Panc1 (cell line): ENCODE results near the gene CSF2RB. TPM values are rescaled to one million over a fixed set of nuclear protein-coding genes. Genes with fewer than 3 reads are reported as not detected.

Experiments
- ATAC-seq: fragments of 200-7000 bp; cut with Tn5 transposase; 2 replicates; pipeline ENCODE4 v1.9.1; 2020; ENCODE audit warnings: mild to moderate bottlenecking, moderate library complexity
- BruUV-seq: library from RNA; stranded (reverse); fragments of 400-500 nt; replicated peaks from 2 replicates; lab custom pipeline; 2021; lab: Mats Ljungman, UMichigan
- CTCF ChIA-PET: fragments of 300-600 bp; sonication (Branson Sonifier 250); formaldehyde crosslinking; loops from one replicate; lab custom pipeline; 2022; ENCODE audit warnings: antibody characterized with exemption; lab: Charles Lee
- POLR2A ChIA-PET: fragments of 300-600 bp; sonication (Branson Sonifier 250); formaldehyde crosslinking; loops from one replicate; lab custom pipeline; 2022; ENCODE audit warnings: antibody characterized with exemption; lab: Charles Lee
- DNase-seq: peaks from one replicate; pipeline ENCODE4 v3.0.0-alpha.2; 2010; ENCODE audit warnings: low read depth, low spot score
- H3K27ac ChIP-seq: 2 replicates; pipeline ENCODE4 v1.5.1; 2011; ENCODE audit warnings: mild to moderate bottlenecking, low read length, inconsistent platforms
- H3K27me3 ChIP-seq: fragments of 200-500 bp; sonication (Bioruptor generic); 2 replicates; pipeline ENCODE4 v1.6.0; 2014; ENCODE audit warnings: low read length, inconsistent platforms; ENCODE audit not compliant: control insufficient read depth, insufficient read depth
- H3K36me3 ChIP-seq: fragments of 200-500 bp; sonication (Bioruptor generic); 2 replicates; pipeline ENCODE4 v1.5.1; 2014; ENCODE audit warnings: inconsistent platforms, mild to moderate bottlenecking, low read length, moderate library complexity; ENCODE audit not compliant: control insufficient read depth, insufficient read depth
- H3K4me1 ChIP-seq: 2 replicates; pipeline ENCODE4 v1.5.1; 2011; ENCODE audit warnings: inconsistent platforms, mild to moderate bottlenecking, low read length, moderate library complexity; ENCODE audit not compliant: control insufficient read depth, insufficient read depth
- H3K4me3 ChIP-seq, 2 experiments: 2 replicates each; pipeline ENCODE4 v1.5.1; 2011 to 2012; ENCODE audit warnings: low read depth in 2 of 2, low read length in 2 of 2, mild to moderate bottlenecking in 2 of 2, inconsistent platforms in 1 of 2, moderate library complexity in 1 of 2
- H3K9me3 ChIP-seq: fragments of 200-500 bp; sonication (Bioruptor generic); 2 replicates; pipeline ENCODE4 v1.5.1; 2014; ENCODE audit warnings: low read depth, mild to moderate bottlenecking, inconsistent platforms, low read length, moderate library complexity; ENCODE audit not compliant: control insufficient read depth, insufficient read depth
- POLR2AphosphoS5 ChIP-seq: IDR thresholded peaks from 2 replicates; pipeline ENCODE4 v1.6.1; 2012; ENCODE audit warnings: mild to moderate bottlenecking, low read depth, low read length, moderate library complexity
- SIN3A ChIP-seq: IDR thresholded peaks from 2 replicates; pipeline ENCODE4 v1.6.1; 2012; ENCODE audit warnings: low read depth, mild to moderate bottlenecking, low read length, moderate library complexity, borderline replicate concordance; ENCODE audit not compliant: insufficient read depth
- TCF7L2 ChIP-seq: IDR thresholded peaks from 2 replicates; pipeline ENCODE4 v1.6.1; 2011; ENCODE audit warnings: mild to moderate bottlenecking, low read depth, low read length, inconsistent platforms
- in situ Hi-C: cut with HindIII; loops from 2 replicates; pipeline ENCODE4 v1.10.0; 2016; ENCODE audit warnings: low sequenced_read_pairs, low pct_unique_long_range_greater_than_20kb
- intact Hi-C: fragments of 100-400 bp; cut with micrococcal nuclease; formaldehyde crosslinking; loops from one replicate; pipeline ENCODE4 v1.10.0; 2022; ENCODE audit not compliant: unreplicated experiment
- total RNA-seq: library from RNA; stranded (reverse); gene quantifications from one replicate; pipeline ENCODE4 v1.2.1, GENCODE V29; 2021; ENCODE audit not compliant: unreplicated experiment
- TF ChIP-seq, protein P1 (sequence below), 2 experiments: IDR thresholded peaks; 2 replicates each; pipeline ENCODE4 v1.6.1; 2011 to 2012; ENCODE audit warnings: low read depth in 2 of 2, control low read depth in 1 of 2, low read length in 1 of 2, mild to moderate bottlenecking in 1 of 2, moderate library complexity in 1 of 2; ENCODE audit not compliant: insufficient read depth in 1 of 2
- TF ChIP-seq, protein P2 (sequence below): fragments of 450-650 bp; IDR thresholded peaks from 2 replicates; pipeline ENCODE4 v1.5.1; 2017; ENCODE audit warnings: mild to moderate bottlenecking

Gene CSF2RB
- total RNA-seq, 1 experiment from 2014 or later: not detected

DNA sequence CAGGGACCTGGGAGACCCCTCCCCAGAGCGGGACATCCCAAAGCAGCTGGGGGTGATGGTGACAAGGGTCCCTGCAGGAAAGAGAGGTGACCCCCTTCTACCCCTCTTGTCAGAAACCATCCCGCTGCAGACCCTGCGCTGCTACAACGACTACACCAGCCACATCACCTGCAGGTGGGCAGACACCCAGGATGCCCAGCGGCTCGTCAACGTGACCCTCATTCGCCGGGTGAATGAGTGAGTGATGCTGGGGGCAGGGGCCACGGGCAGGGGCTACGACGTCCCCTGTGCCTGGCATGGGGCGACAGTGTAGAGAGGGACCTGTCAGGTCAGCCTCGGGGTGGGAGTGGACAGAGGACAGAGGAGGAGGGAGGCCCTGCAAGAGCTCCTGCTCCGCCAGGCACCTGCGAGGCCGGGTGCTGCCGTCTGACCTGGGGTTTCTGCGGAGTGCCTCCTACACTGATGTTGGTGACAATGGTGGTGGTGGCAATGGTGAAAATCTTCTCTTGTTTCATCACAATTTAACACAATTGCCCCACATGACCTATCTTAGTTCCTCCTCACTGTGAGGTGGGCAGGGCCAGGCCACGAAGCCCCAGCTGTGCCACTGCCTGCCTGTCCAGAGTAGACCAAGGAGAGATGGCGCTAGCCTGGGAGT is 9.8 kb downstream of the CSF2RB start:
- intact Hi-C loops: no loop called here
- TF ChIP-seq SIN3A (no peak), TCF7L2 (no peak), POLR2AphosphoS5 (no peak)
- TF ChIP-seq, protein P1, sequence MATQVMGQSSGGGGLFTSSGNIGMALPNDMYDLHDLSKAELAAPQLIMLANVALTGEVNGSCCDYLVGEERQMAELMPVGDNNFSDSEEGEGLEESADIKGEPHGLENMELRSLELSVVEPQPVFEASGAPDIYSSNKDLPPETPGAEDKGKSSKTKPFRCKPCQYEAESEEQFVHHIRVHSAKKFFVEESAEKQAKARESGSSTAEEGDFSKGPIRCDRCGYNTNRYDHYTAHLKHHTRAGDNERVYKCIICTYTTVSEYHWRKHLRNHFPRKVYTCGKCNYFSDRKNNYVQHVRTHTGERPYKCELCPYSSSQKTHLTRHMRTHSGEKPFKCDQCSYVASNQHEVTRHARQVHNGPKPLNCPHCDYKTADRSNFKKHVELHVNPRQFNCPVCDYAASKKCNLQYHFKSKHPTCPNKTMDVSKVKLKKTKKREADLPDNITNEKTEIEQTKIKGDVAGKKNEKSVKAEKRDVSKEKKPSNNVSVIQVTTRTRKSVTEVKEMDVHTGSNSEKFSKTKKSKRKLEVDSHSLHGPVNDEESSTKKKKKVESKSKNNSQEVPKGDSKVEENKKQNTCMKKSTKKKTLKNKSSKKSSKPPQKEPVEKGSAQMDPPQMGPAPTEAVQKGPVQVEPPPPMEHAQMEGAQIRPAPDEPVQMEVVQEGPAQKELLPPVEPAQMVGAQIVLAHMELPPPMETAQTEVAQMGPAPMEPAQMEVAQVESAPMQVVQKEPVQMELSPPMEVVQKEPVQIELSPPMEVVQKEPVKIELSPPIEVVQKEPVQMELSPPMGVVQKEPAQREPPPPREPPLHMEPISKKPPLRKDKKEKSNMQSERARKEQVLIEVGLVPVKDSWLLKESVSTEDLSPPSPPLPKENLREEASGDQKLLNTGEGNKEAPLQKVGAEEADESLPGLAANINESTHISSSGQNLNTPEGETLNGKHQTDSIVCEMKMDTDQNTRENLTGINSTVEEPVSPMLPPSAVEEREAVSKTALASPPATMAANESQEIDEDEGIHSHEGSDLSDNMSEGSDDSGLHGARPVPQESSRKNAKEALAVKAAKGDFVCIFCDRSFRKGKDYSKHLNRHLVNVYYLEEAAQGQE (IDR thresholded peaks at IDR 0.05; ENCODE audit: insufficient read depth in 1 of 2, low read depth in 2 of 2, low read length in 1 of 2): no peak
- TF ChIP-seq, protein P2, sequence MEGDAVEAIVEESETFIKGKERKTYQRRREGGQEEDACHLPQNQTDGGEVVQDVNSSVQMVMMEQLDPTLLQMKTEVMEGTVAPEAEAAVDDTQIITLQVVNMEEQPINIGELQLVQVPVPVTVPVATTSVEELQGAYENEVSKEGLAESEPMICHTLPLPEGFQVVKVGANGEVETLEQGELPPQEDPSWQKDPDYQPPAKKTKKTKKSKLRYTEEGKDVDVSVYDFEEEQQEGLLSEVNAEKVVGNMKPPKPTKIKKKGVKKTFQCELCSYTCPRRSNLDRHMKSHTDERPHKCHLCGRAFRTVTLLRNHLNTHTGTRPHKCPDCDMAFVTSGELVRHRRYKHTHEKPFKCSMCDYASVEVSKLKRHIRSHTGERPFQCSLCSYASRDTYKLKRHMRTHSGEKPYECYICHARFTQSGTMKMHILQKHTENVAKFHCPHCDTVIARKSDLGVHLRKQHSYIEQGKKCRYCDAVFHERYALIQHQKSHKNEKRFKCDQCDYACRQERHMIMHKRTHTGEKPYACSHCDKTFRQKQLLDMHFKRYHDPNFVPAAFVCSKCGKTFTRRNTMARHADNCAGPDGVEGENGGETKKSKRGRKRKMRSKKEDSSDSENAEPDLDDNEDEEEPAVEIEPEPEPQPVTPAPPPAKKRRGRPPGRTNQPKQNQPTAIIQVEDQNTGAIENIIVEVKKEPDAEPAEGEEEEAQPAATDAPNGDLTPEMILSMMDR: no peak
- H3K4me1 ChIP-seq: no peaks in the 10 kb centered on the region
- ATAC-seq (no peak), DNase-seq (no peak)
- CTCF ChIA-PET: no interaction called here
- H3K9me3 ChIP-seq: no peaks in the 10 kb centered on the region
- H3K27ac ChIP-seq: no peak overlapping the region
- no TSS peak for BruUV-seq
- no peaks in the 10 kb centered on the region for H3K36me3 ChIP-seq
- POLR2A ChIA-PET: no interaction called here
- in situ Hi-C loops: no loop called here
- H3K4me3 ChIP-seq: no peak overlapping the region
- H3K27me3 ChIP-seq: peaks cover 2% of the 10 kb centered on the region; the same call in 1 of the 2 replicates

DNA sequence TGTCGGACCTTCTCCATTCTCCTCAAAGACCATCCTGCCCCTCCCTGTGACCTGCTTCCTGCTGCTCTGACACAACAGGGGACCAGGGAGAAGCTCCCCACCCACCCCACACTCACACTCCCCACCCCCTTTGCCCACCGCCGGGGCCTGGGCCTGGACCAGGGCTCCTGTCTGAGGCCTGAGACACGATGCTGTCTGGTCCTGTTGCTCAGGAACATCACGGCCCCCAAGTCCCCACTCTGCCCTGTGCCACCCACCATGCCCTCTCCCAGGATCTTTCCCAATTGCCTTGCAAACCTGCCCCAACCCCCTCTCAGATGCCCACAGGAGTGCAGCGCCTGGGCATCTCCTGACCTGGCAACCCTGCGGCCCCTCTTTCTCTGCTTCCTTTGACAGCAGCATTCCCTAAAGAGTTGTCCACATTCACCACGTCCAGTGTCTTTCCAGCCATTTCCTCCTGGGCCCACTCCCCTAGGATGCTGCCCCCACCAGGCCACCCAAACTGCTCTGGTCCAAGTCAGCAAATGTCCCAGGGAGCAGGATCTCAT is 10.8 kb downstream of the CSF2RB start:
- POLR2A ChIA-PET: no interaction called here
- intact Hi-C loops: no loop called here
- BruUV-seq: no TSS peak
- ATAC-seq (no peak), DNase-seq (no peak)
- H3K27ac ChIP-seq: no peak overlapping the region
- no peaks in the 10 kb centered on the region for H3K27me3 ChIP-seq
- H3K4me3 ChIP-seq: no peak overlapping the region
- CTCF ChIA-PET: no interaction called here
- H3K4me1 ChIP-seq: no peaks in the 10 kb centered on the region
- no peaks in the 10 kb centered on the region for H3K9me3 ChIP-seq
- in situ Hi-C loops: no loop called here
- TF ChIP-seq, protein P1 (IDR thresholded peaks at IDR 0.05; ENCODE audit: insufficient read depth in 1 of 2, low read depth in 2 of 2, low read length in 1 of 2): no peak
- TF ChIP-seq POLR2AphosphoS5 (no peak), SIN3A (no peak)
- TF ChIP-seq, protein P2: no peak
- H3K36me3 ChIP-seq: no peaks in the 10 kb centered on the region
